GM10266 (cell line): ENCODE measurements around the gene CCDC154.

ENCODE experiments used
- DNase-seq: peaks from one replicate; pipeline ENCODE4 v3.0.0; 2012; ENCODE audit errors: extremely low spot score
- TF ChIP-seq, protein P1 (sequence below): IDR thresholded peaks from 2 replicates; pipeline ENCODE4 v1.5.1; 2012; ENCODE audit warnings: mild to moderate bottlenecking, low read depth; ENCODE audit not compliant: control insufficient read depth, insufficient read depth; ENCODE audit errors: missing control alignments

Gene CCDC154

DNA sequence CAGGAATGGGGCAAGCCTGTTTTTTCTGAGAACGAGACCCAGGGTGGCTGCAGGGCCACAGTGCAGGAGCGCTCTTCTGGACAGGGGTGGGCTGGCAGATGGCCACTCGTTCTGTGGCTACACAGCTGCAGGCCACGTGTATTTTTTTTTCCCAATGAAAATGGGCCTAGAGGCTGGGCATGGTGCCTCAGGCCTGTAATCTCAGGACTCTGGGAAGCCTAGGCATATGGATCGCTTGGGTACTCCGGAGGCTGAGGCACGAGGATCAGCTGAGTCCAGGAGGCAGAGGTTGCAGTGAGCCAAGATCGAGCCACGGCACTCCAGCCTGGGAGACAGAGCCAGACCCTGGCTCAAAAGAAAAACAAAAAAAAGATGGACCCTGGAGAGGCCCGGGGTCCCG is 36.6 kb downstream of the CCDC154 start:
- no peak for DNase-seq
- TF ChIP-seq, protein P1, sequence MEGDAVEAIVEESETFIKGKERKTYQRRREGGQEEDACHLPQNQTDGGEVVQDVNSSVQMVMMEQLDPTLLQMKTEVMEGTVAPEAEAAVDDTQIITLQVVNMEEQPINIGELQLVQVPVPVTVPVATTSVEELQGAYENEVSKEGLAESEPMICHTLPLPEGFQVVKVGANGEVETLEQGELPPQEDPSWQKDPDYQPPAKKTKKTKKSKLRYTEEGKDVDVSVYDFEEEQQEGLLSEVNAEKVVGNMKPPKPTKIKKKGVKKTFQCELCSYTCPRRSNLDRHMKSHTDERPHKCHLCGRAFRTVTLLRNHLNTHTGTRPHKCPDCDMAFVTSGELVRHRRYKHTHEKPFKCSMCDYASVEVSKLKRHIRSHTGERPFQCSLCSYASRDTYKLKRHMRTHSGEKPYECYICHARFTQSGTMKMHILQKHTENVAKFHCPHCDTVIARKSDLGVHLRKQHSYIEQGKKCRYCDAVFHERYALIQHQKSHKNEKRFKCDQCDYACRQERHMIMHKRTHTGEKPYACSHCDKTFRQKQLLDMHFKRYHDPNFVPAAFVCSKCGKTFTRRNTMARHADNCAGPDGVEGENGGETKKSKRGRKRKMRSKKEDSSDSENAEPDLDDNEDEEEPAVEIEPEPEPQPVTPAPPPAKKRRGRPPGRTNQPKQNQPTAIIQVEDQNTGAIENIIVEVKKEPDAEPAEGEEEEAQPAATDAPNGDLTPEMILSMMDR, result no peak

- DNase-seq, result no peak
- TF ChIP-seq, protein P1, result no peak
Observed at GRCh38 chr16:1403733-1404132, 40.6 kb downstream of the CCDC154 start.

- TF ChIP-seq, protein P1, result no peak
- DNase-seq, result no peak
Observed at GRCh38 chr16:1403036-1403435, 41.3 kb downstream of the CCDC154 start.

DNA sequence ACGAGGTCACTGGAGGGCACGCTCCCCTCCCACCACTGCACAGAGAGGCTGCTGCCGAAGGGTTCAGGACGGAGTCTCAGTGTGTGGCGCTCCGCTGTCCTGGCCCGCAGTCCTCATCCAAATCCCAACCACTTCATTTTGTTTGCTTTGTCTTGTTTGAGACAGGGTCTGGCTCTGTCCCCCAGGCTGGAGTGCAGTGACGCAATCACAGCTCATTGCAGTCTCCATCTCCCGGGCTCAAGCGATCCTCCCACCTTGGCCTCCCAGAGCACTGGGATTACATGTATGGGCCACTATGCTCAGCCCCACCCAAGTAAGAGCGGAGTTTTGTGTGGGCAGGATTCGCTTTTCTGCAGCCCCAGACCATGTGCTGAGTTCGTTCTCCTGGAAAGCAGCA is 42.6 kb downstream of the CCDC154 start:
- DNase-seq, result no peak
- TF ChIP-seq, protein P1, result no peak

GRCh38 chr16:1401061-1401757 is 43.1 kb downstream of the CCDC154 start:
- TF ChIP-seq, protein P1, result no peak
- DNase-seq, result no peak

DNA sequence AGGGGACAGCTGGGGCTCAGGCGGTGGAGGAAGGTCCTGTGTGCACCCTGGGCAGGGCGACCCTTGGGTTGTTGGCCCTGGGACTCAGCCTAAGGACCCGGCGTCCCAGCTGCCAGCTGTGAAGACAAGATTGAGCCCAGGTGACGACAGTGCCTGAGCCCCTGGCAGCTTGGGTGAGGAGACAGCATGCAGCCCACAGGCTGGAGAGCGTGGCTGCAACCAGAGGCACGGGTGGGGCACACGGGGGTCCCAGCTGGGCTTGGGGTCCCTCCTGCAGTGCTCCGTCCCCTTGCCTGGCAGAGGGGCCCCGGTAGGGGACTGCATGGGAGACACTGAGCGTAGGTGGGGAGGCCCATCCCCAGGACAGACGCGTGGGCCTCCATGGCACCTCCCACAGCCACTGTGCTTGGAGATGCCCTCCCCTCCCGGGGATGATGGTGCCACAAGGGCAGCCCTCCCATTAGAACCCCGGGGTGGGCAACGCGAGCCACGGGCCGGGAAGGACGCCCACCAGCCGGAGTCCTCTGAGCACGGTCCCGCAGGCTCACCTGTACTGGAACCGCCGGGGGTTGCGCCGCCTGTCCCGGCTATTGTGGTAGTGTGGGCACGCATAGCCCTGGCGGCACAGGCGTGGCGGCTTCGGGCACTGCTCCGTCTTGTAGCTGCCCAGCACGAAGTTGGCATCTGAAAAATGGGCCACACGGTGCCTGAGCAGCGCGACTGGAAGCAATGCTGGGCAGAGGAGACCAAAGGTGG is 45.4 kb downstream of the CCDC154 start:
- DNase-seq, result no peak
- TF ChIP-seq, protein P1, result no peak

DNA sequence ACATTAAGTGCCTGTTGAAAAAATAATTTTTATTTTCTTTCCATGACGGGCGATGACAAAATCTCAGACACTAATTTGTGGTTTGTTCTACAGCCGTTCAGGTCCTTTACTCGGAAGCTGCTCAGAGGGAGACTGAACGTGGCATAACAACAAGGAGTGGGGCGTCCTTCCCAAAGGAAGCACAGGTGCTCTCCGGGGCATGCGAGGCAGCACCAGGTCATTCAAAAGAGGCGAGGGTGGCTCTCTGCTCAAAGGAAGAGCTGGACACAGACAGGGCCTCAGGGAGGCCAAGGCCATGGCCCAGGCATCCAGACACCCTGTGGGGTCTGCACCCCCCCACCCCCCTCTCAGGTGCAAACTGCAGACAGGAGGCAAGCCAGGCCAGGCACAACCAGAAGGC is 46.0 kb downstream of the CCDC154 start:
- TF ChIP-seq, protein P1, result no peak

More for the DNA sequence above, 46.0 kb downstream of the CCDC154 start:
- DNase-seq, result no peak
